ENCODE measurements around the gene LYPD3. TPM values are rescaled to one million over a fixed set of nuclear protein-coding genes. Genes with fewer than 3 reads are reported as not detected.

The LYPD3 gene
- total RNA-seq, 1 donor from 2014 or later = 4.1 TPM

DNA sequence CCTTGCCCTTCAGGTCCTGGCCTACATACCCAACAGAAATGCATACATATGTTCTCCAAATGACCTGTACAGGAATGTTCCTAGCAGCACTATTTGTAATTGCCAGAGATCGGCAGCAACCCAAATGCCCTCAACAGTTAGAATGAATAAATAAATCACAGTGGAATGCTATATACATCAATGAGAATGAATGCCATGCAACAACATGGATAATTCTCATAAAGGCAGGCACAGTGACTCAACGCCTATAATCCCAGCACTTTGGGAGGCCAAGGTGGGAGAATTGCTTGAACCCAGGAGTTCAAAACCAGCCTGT, 32.1 kb downstream of the LYPD3 start:
- intact Hi-C loops (cut with micrococcal nuclease) = loop anchor here (1.0 to 5.0 kb wide), 3 partner anchors 13 to 374 kb away; no protein-coding TSS in a partner anchor
- Mint-ChIP-seq H3K4me1 (ENCODE audit: low read depth) (peaks cover 46% of the 10 kb centered on the region), H3K27me3 (ENCODE audit: insufficient read depth) (no peaks in the 10 kb centered on the region), H3K9me3 (no peaks in the 10 kb centered on the region), H3K27ac (no peak overlapping the region), H3K4me3 (no peak overlapping the region), H3K36me3 (ENCODE audit: low read depth) (peaks cover 2% of the 10 kb centered on the region)
- no peak for DNase-seq (ENCODE audit: low spot score)

- H3K27ac Mint-ChIP-seq = no peak overlapping the region
These were observed 34.4 kb downstream of the LYPD3 start for GRCh38 chr19:43430976-43431375.

GRCh38 chr19:43430142-43430710, 35.2 kb downstream of the LYPD3 start:
- H3K36me3 Mint-ChIP-seq (ENCODE audit: low read depth) = no peaks in the 10 kb centered on the region
- intact Hi-C loops (cut with micrococcal nuclease) = loop anchor here (5.0 kb wide), 1 partner anchor 377 kb away; no protein-coding TSS in a partner anchor
- H3K27ac Mint-ChIP-seq = peak overlapping the region; percentile 44
- peak overlapping the region; percentile 30 for H3K4me3 Mint-ChIP-seq
- no peaks in the 10 kb centered on the region for H3K9me3 Mint-ChIP-seq
- H3K4me1 Mint-ChIP-seq (ENCODE audit: low read depth) = peaks cover 29% of the 10 kb centered on the region
- peaks cover 9% of the 10 kb centered on the region for H3K27me3 Mint-ChIP-seq (ENCODE audit: insufficient read depth)
- DNase-seq (ENCODE audit: low spot score) = no peak

More at GRCh38 chr19:43430976-43431375, 34.4 kb downstream of the LYPD3 start:
- DNase-seq (ENCODE audit: low spot score) = no peak
- H3K4me3 Mint-ChIP-seq = no peak overlapping the region
- intact Hi-C loops (cut with micrococcal nuclease) = loop anchor here (5.0 kb wide), 1 partner anchor 376 kb away; no protein-coding TSS in a partner anchor
- peaks cover 29% of the 10 kb centered on the region for H3K4me1 Mint-ChIP-seq (ENCODE audit: low read depth)
- H3K27me3 Mint-ChIP-seq (ENCODE audit: insufficient read depth) = peaks cover 5% of the 10 kb centered on the region
- peaks cover 2% of the 10 kb centered on the region for H3K36me3 Mint-ChIP-seq (ENCODE audit: low read depth)
- no peaks in the 10 kb centered on the region for H3K9me3 Mint-ChIP-seq

- H3K9me3 Mint-ChIP-seq = no peaks in the 10 kb centered on the region
- H3K27me3 Mint-ChIP-seq (ENCODE audit: insufficient read depth) = peaks cover 12% of the 10 kb centered on the region
- no peak overlapping the region for H3K27ac Mint-ChIP-seq
- no peak overlapping the region for H3K4me3 Mint-ChIP-seq
- H3K36me3 Mint-ChIP-seq (ENCODE audit: low read depth) = no peaks in the 10 kb centered on the region
- H3K4me1 Mint-ChIP-seq (ENCODE audit: low read depth) = peaks cover 29% of the 10 kb centered on the region
- no peak for DNase-seq (ENCODE audit: low spot score)
- intact Hi-C loops (cut with micrococcal nuclease) = no loop called here
These were observed 36.0 kb downstream of the LYPD3 start for GRCh38 chr19:43429395-43429794.

- Mint-ChIP-seq H3K9me3 (no peaks in the 10 kb centered on the region), H3K27ac (no peak overlapping the region), H3K27me3 (ENCODE audit: insufficient read depth) (peaks cover 12% of the 10 kb centered on the region), H3K4me3 (no peak overlapping the region), H3K4me1 (ENCODE audit: low read depth) (peaks cover 14% of the 10 kb centered on the region), H3K36me3 (ENCODE audit: low read depth) (no peaks in the 10 kb centered on the region)
- no peak for DNase-seq (ENCODE audit: low spot score)
- intact Hi-C loops (cut with micrococcal nuclease) = no loop called here
These were observed 39.6 kb downstream of the LYPD3 start for GRCh38 chr19:43425567-43426392.

DNA sequence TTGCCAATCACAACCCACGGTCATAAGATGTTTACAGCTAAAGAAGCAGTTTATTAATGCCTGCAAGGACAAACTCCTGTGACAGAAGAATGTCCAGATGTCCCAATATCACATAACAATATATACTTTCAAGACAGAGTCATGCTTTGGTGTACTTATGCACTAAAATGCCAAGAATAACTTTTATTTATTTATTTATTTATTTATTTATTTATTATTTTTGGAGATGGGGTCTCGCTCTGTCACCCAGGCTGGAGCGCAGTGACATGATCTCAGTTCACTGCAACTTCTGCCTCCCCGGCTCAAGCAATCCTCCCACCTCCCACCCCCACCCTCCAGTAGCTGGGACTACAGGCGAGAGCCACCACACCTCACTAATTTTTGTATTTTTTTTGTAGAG, 41.6 kb downstream of the LYPD3 start:
- intact Hi-C loops (cut with micrococcal nuclease) = no loop called here
- H3K4me3 Mint-ChIP-seq = no peak overlapping the region
- H3K4me1 Mint-ChIP-seq (ENCODE audit: low read depth) = no peaks in the 10 kb centered on the region
- H3K27me3 Mint-ChIP-seq (ENCODE audit: insufficient read depth) = peaks cover 12% of the 10 kb centered on the region
- no peaks in the 10 kb centered on the region for H3K9me3 Mint-ChIP-seq
- H3K27ac Mint-ChIP-seq = no peak overlapping the region
- DNase-seq (ENCODE audit: low spot score) = no peak
- H3K36me3 Mint-ChIP-seq (ENCODE audit: low read depth) = no peaks in the 10 kb centered on the region

DNA sequence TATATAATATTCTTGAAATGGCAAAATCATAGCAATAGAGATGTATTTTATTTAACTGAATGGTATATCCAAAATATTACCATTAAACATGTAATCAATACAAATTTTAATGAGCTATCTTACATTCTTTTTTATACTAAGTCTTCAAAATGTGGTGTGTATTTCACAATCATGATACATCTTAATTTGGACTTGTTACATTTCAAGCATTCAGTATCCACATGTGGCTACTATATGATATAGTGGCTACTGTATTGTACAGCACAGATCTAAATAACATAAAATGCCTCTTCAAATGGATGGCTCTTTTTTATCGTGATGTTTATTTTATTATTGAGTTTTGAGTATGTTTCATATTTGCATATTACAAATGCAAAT, 42.7 kb downstream of the LYPD3 start:
- H3K27me3 Mint-ChIP-seq (ENCODE audit: insufficient read depth) = peaks cover 12% of the 10 kb centered on the region
- no peak overlapping the region for H3K27ac Mint-ChIP-seq
- no peaks in the 10 kb centered on the region for H3K9me3 Mint-ChIP-seq
- H3K36me3 Mint-ChIP-seq (ENCODE audit: low read depth) = no peaks in the 10 kb centered on the region
- DNase-seq (ENCODE audit: low spot score) = no peak
- H3K4me1 Mint-ChIP-seq (ENCODE audit: low read depth) = no peaks in the 10 kb centered on the region
- intact Hi-C loops (cut with micrococcal nuclease) = no loop called here
- no peak overlapping the region for H3K4me3 Mint-ChIP-seq

DNA sequence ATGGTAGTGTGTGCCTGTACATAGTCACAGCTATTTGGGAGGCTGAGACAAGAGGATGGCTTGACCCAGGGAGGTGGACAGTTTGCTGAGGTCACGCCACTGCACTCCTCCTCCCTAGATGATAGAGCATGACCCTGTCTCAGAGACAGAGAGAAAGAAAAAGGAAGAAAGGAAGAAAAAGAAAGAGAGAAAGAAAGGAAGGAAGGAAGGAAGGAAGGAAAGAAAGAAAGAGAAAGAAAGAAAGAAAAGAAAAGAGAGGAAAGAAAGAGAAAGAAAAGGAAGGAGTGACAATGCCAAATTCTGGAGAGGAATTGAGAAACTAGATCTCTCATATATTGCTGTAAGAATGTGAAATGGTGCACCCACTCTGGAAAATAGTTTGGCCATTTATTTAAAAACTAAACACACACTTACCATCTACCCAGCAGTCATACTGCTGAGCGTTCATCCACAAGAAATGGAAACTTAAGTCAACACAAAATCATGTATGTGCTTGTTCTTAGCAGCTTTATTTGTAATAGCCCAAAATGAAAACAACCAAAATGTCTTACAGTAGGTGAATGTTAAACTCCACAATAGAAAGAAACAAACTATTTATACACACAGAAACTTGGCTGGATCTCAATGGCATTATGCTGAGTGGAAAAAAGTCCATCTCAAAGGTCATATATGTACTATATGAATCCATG, 43.3 kb downstream of the LYPD3 start:
- no peak for DNase-seq (ENCODE audit: low spot score)
- H3K27ac Mint-ChIP-seq = no peak overlapping the region
- H3K4me3 Mint-ChIP-seq = no peak overlapping the region
- H3K27me3 Mint-ChIP-seq (ENCODE audit: insufficient read depth) = peaks cover 12% of the 10 kb centered on the region
- no peaks in the 10 kb centered on the region for H3K4me1 Mint-ChIP-seq (ENCODE audit: low read depth)
- no peaks in the 10 kb centered on the region for H3K36me3 Mint-ChIP-seq (ENCODE audit: low read depth)
- H3K9me3 Mint-ChIP-seq = no peaks in the 10 kb centered on the region
- intact Hi-C loops (cut with micrococcal nuclease) = no loop called here

GRCh38 chr19:43420954-43421353, 44.5 kb downstream of the LYPD3 start:
- Mint-ChIP-seq H3K27ac (no peak overlapping the region), H3K4me3 (no peak overlapping the region), H3K9me3 (no peaks in the 10 kb centered on the region), H3K36me3 (ENCODE audit: low read depth) (no peaks in the 10 kb centered on the region), H3K4me1 (ENCODE audit: low read depth) (no peaks in the 10 kb centered on the region), H3K27me3 (ENCODE audit: insufficient read depth) (peaks cover 7% of the 10 kb centered on the region)
- DNase-seq (ENCODE audit: low spot score) = no peak
- intact Hi-C loops (cut with micrococcal nuclease) = no loop called here

- Mint-ChIP-seq H3K4me3 (no peak overlapping the region), H3K36me3 (ENCODE audit: low read depth) (no peaks in the 10 kb centered on the region), H3K27me3 (ENCODE audit: insufficient read depth) (no peaks in the 10 kb centered on the region), H3K27ac (no peak overlapping the region), H3K4me1 (ENCODE audit: low read depth) (no peaks in the 10 kb centered on the region), H3K9me3 (no peaks in the 10 kb centered on the region)
- no peak for DNase-seq (ENCODE audit: low spot score)
- intact Hi-C loops (cut with micrococcal nuclease) = no loop called here
These were observed 48.3 kb downstream of the LYPD3 start for GRCh38 chr19:43416951-43417623.

DNA sequence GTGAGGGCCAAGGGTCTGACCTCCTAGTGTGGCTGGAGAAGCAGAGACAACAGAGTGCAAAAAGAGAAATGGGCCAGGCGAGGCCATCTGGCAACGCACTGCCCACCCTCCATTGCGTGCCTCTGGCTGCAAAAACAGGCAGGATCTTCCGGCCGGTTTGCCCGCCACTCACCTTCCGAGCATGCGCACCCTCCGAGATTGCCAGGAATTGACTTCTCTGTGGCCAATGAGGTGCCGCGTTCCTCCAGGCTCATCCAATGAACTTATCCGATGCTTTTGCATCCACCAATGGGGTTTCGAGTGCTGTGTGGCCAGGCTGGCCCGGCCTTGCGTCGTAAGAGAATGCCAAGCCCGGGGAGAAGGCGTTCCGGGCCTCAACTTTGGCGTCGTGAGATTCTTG, 50.9 kb downstream of the LYPD3 start, which contains the start of gene TEX101:
TSS of gene TEX101 (plus strand) at position 337 of the 400 bp plus-strand sequence. CDS start 1,030 bp downstream, outside the sequence.
- Mint-ChIP-seq H3K36me3 (ENCODE audit: low read depth) (no peaks in the 10 kb centered on the region), H3K4me3 (no peak within 1 kb of the TSS), H3K4me1 (ENCODE audit: low read depth) (no peaks in the 10 kb centered on the region), H3K27ac (no peak within 1 kb of the TSS), H3K27me3 (ENCODE audit: insufficient read depth) (no peaks in the 10 kb centered on the region), H3K9me3 (no peaks in the 10 kb centered on the region)
- DNase-seq (ENCODE audit: low spot score) = no peak
- intact Hi-C loops (cut with micrococcal nuclease) = no loop called here

DNA sequence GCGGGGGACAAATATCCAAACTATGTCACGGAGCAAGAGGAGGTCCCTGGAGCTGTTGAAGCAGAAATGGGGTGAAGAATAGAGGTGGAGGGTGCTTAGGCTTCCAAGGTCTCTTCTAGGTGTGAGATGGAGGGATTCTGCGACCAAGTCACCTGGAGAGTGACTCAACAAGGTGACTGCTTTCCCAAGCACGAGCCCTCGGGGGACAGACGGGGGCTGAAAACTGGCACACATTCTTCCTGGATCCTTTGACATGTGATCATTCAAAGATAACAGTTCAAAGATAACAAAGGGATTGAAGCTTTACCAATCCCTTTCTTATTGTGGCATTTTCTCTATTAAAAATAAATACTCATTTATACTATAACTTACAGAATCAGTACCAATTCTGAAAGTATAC, 53.0 kb downstream of the LYPD3 start:
- intact Hi-C loops (cut with micrococcal nuclease) = no loop called here
- DNase-seq (ENCODE audit: low spot score) = no peak
- Mint-ChIP-seq H3K27me3 (ENCODE audit: insufficient read depth) (no peaks in the 10 kb centered on the region), H3K9me3 (no peaks in the 10 kb centered on the region), H3K4me1 (ENCODE audit: low read depth) (no peaks in the 10 kb centered on the region), H3K4me3 (no peak overlapping the region), H3K36me3 (ENCODE audit: low read depth) (no peaks in the 10 kb centered on the region), H3K27ac (no peak overlapping the region)
